Lower leg skin (tissue), 3 donors: ENCODE measurements around the gene ZNF280A.

Experiments used
- POLR2A ChIP-seq, 2 donors: fragments of 450-650 bp; IDR thresholded peaks; one replicate each; pipeline ENCODE4 v1.6.1; 2016 to 2017; ENCODE audit warnings: antibody characterized with exemption in 2 of 2, mild to moderate bottlenecking in 1 of 2, moderate library complexity in 1 of 2
- TF ChIP-seq, protein P1 (sequence below), 3 donors: fragments of 450-650 bp; IDR thresholded peaks; one replicate each; pipeline ENCODE4 v1.5.1; 2016; ENCODE audit warnings: antibody characterized with exemption in 3 of 3, mild to moderate bottlenecking in 3 of 3, moderate library complexity in 2 of 3

DNA sequence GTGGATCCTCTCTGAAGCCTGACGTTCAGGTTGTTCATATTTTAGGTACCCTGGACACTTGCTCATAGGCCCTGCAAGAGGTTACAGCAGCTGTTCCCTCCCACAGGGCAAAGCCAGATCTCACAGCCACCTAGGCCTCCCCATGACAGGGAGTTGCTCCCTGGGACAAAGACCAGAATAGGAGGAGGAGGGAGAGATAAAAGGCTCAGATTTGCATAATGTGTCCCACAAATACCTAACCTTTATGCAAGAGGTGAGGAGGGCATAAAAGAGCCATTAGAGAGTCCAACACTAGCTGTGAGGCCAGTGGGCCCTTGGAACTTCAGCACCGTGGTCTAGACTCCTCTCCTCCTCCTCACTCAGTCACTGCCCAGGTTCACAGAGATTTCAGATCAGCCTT is 45.3 kb downstream of the ZNF280A start:
- TF ChIP-seq, protein P1, sequence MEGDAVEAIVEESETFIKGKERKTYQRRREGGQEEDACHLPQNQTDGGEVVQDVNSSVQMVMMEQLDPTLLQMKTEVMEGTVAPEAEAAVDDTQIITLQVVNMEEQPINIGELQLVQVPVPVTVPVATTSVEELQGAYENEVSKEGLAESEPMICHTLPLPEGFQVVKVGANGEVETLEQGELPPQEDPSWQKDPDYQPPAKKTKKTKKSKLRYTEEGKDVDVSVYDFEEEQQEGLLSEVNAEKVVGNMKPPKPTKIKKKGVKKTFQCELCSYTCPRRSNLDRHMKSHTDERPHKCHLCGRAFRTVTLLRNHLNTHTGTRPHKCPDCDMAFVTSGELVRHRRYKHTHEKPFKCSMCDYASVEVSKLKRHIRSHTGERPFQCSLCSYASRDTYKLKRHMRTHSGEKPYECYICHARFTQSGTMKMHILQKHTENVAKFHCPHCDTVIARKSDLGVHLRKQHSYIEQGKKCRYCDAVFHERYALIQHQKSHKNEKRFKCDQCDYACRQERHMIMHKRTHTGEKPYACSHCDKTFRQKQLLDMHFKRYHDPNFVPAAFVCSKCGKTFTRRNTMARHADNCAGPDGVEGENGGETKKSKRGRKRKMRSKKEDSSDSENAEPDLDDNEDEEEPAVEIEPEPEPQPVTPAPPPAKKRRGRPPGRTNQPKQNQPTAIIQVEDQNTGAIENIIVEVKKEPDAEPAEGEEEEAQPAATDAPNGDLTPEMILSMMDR (IDR thresholded peaks at IDR 0.05), result no peak
- TF ChIP-seq POLR2A (IDR thresholded peaks at IDR 0.05), result no peak
